Upper lobe of right lung (tissue), 1 donor: ENCODE measurements around the gene TNFRSF6B. TPM values are rescaled to one million over a fixed set of nuclear protein-coding genes. Genes with fewer than 3 reads are reported as not detected.

Experiments
- ATAC-seq: fragments of 200-7000 bp; cut with Tn5 transposase; one replicate; pipeline ENCODE4 v1.9.1; 2020; ENCODE audit warnings: mild to moderate bottlenecking, moderate library complexity
- DNase-seq: peaks from one replicate; pipeline ENCODE4 v3.0.0-alpha.2; 2020
- H3K27ac ChIP-seq: fragments of 200-600 bp; one replicate; pipeline ENCODE4 v1.8.0; 2022
- H3K27me3 ChIP-seq: fragments of 200-600 bp; one replicate; pipeline ENCODE4 v1.8.0; 2022; ENCODE audit warnings: mild to moderate bottlenecking
- H3K36me3 ChIP-seq: fragments of 200-600 bp; one replicate; pipeline ENCODE4 v1.8.0; 2022
- H3K4me1 ChIP-seq: fragments of 200-600 bp; one replicate; pipeline ENCODE4 v1.8.0; 2022
- H3K4me3 ChIP-seq: fragments of 200-600 bp; one replicate; pipeline ENCODE4 v1.8.0; 2022; ENCODE audit warnings: mild to moderate bottlenecking
- H3K9me3 ChIP-seq: fragments of 200-600 bp; one replicate; pipeline ENCODE4 v1.8.0; 2022
- CTCF ChIP-seq: fragments of 200-600 bp; IDR thresholded peaks from one replicate; pipeline ENCODE4 v1.8.0; 2022; ENCODE audit warnings: antibody characterized with exemption
- intact Hi-C: fragments of 100-400 bp; cut with DNase I; formaldehyde crosslinking; loops from one replicate; pipeline ENCODE4 v1.11.0; 2022
- total RNA-seq: library from RNA; stranded (reverse); fragmentation: NEBNext Ultra II Directional; extraction: Animal tissue kit (Norgen Biotek cat#: 25700); gene quantifications from one replicate; pipeline ENCODE4 v1.2.1, GENCODE V29; 2021
- donor health status: DM: no; HTN: yes; CAD: no; lungs with severe emphysema.

Gene TNFRSF6B
- total RNA-seq, 1 donor from 2014 or later, result 14.4 TPM

- intact Hi-C loops, result no loop called here
- Histone ChIP-seq H3K4me1 (peaks cover 14% of the 10 kb centered on the region), H3K9me3 (no peaks in the 10 kb centered on the region), H3K27ac (no peak overlapping the region), H3K36me3 (no peaks in the 10 kb centered on the region), H3K27me3 (no peaks in the 10 kb centered on the region), H3K4me3 (peak overlapping the region; percentile 57)
- ATAC-seq (peak; percentile 10), DNase-seq (no peak)
- peak; percentile 6 for TF ChIP-seq CTCF
Observed at GRCh38 chr20:63652192-63652980, 44.1 kb upstream of the TNFRSF6B start.

- peak; percentile 92 for DNase-seq
- Histone ChIP-seq H3K36me3 (no peaks in the 10 kb centered on the region), H3K4me1 (peaks cover 21% of the 10 kb centered on the region), H3K27ac (no peak within 1 kb of the TSS), H3K4me3 (peak within 1 kb of the TSS; percentile 57), H3K9me3 (no peaks in the 10 kb centered on the region), H3K27me3 (no peaks in the 10 kb centered on the region)
- TF ChIP-seq CTCF, result no peak
- intact Hi-C loops, result no loop called here
- peak; percentile 80 for ATAC-seq
Observed at GRCh38 chr20:63653041-63653973, 43.1 kb upstream of the TNFRSF6B start, which contains the start of gene STMN3. Gene STMN3, minus strand, starts transcription at chr20:63653424. Its CDS starts 79 bp downstream, at chr20:63653345.

GRCh38 chr20:63653974-63654668, 42.3 kb upstream of the TNFRSF6B start:
- H3K36me3 ChIP-seq, result no peaks in the 10 kb centered on the region
- H3K4me3 ChIP-seq, result peak overlapping the region; percentile 57
- intact Hi-C loops, result no loop called here
- no peak overlapping the region for H3K27ac ChIP-seq
- no peaks in the 10 kb centered on the region for H3K27me3 ChIP-seq
- peaks cover 24% of the 10 kb centered on the region for H3K4me1 ChIP-seq
- DNase-seq (no peak), ATAC-seq (no peak)
- TF ChIP-seq CTCF, result no peak
- no peaks in the 10 kb centered on the region for H3K9me3 ChIP-seq

DNA sequence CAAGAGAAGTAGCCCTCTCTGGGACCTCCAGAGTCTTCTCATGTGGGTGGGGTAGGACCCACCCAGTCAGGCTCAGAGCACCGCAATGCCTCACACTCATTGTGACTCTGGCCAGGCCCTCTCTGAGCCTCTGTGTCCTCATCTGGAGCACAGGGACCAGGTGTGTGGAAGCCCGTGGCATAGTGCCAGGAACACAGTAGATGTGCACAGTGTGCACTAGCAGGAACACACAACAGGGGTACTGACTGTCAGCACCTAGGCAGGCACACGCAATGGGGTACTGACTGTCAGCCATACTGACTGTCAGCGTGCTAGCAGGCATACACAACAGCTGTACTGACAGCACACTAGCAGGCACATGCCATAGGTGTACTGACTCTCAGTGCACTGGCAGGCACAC, 41.2 kb upstream of the TNFRSF6B start:
- TF ChIP-seq CTCF, result no peak
- ATAC-seq (no peak), DNase-seq (no peak)
- no peaks in the 10 kb centered on the region for H3K36me3 ChIP-seq
- H3K9me3 ChIP-seq, result no peaks in the 10 kb centered on the region
- no peak overlapping the region for H3K27ac ChIP-seq
- H3K27me3 ChIP-seq, result no peaks in the 10 kb centered on the region
- H3K4me3 ChIP-seq, result no peak overlapping the region
- peaks cover 28% of the 10 kb centered on the region for H3K4me1 ChIP-seq
- intact Hi-C loops, result no loop called here

DNA sequence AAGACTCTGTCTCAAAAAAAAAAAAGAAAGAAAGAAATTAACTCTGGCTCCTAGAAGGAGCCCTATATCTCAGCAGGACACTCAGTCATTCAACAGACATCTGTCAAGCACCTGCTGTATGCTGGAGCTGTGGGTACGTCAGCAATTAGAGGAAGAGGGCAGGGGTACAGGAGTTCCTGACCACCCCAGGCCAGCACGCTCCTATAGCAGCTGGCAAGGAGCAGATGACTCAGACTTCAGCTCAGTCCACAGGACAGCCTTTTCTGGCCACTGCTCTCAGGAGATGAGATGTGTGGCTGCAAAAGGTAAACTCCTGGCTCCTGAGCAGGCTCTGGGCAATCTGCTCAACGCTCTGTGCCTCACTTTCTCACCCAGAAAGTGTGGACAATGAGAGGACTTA, 40.0 kb upstream of the TNFRSF6B start:
- no peak for DNase-seq
- no peak overlapping the region for H3K4me3 ChIP-seq
- peaks cover 25% of the 10 kb centered on the region for H3K4me1 ChIP-seq
- no peak overlapping the region for H3K27ac ChIP-seq
- peaks cover 6% of the 10 kb centered on the region for H3K36me3 ChIP-seq
- no peaks in the 10 kb centered on the region for H3K27me3 ChIP-seq
- intact Hi-C loops, result no loop called here
- ATAC-seq, result no peak
- no peaks in the 10 kb centered on the region for H3K9me3 ChIP-seq
- no peak for TF ChIP-seq CTCF
